GM21529 (cell line): ENCODE data around the gene RBBP7.

Experiments used
- ATAC-seq: cut with Tn5 transposase; IDR thresholded peaks from one replicate; pipeline ENCODE4 v1.9.1; 2021; ENCODE audit not compliant: unreplicated experiment

RBBP7 gene

GRCh38 chrX:16867947-16868346 is 2.2 kb downstream of the RBBP7 start:
- ATAC-seq = no peak

GRCh38 chrX:16862829-16863228 is 7.3 kb downstream of the RBBP7 start:
- no peak for ATAC-seq

GRCh38 chrX:16856744-16857143 is 13.4 kb downstream of the RBBP7 start:
- no peak for ATAC-seq

GRCh38 chrX:16856076-16856404 is 14.1 kb downstream of the RBBP7 start:
- ATAC-seq = peak; percentile 57

- ATAC-seq = peak; percentile 16
These were observed 14.6 kb downstream of the RBBP7 start for GRCh38 chrX:16855363-16856075.

- ATAC-seq = no peak
These were observed 16.6 kb downstream of the RBBP7 start for GRCh38 chrX:16853537-16853936.

- ATAC-seq = no peak
These were observed 17.5 kb downstream of the RBBP7 start for GRCh38 chrX:16852617-16853179.

- ATAC-seq = no peak
These were observed 18.3 kb downstream of the RBBP7 start for GRCh38 chrX:16851827-16852226.

- ATAC-seq = no peak
These were observed 18.7 kb downstream of the RBBP7 start for GRCh38 chrX:16851421-16851820.

- no peak for ATAC-seq
These were observed 21.6 kb downstream of the RBBP7 start for GRCh38 chrX:16848541-16848940.

- no peak for ATAC-seq
These were observed 24.5 kb downstream of the RBBP7 start for GRCh38 chrX:16845686-16846085.

- no peak for ATAC-seq
These were observed 26.8 kb downstream of the RBBP7 start for GRCh38 chrX:16843208-16843909.

- no peak for ATAC-seq
These were observed 27.5 kb downstream of the RBBP7 start for GRCh38 chrX:16842684-16843083.

GRCh38 chrX:16839852-16840460 is 30.2 kb downstream of the RBBP7 start:
- ATAC-seq = no peak

GRCh38 chrX:16839219-16839851 is 30.8 kb downstream of the RBBP7 start:
- no peak for ATAC-seq

GRCh38 chrX:16838202-16839066 is 31.7 kb downstream of the RBBP7 start:
- ATAC-seq = no peak

GRCh38 chrX:16836371-16836770 is 33.8 kb downstream of the RBBP7 start:
- ATAC-seq = no peak

GRCh38 chrX:16834806-16835205 is 35.4 kb downstream of the RBBP7 start:
- ATAC-seq = no peak

GRCh38 chrX:16832301-16832700 is 37.9 kb downstream of the RBBP7 start:
- no peak for ATAC-seq

- no peak for ATAC-seq
These were observed 41.8 kb downstream of the RBBP7 start for GRCh38 chrX:16828124-16828908.
